ENCODE results near the gene TBX6. TPM values are rescaled to one million over a fixed set of nuclear protein-coding genes. Genes with fewer than 3 reads are reported as not detected.
"Not testable (repeated sequence)": the region's sequence is repeated elsewhere in the genome, so short reads cannot be mapped to it uniquely, and the experiment has no call there.

The TBX6 gene
- polyA plus RNA-seq, 3 donors from 2014 or later: not detected

GRCh38 chr16:30046178-30046577, 45.5 kb downstream of the TBX6 start:
- Mint-ChIP-seq H3K36me3 (no peaks in the 10 kb centered on the region), H3K9me3 (no peaks in the 10 kb centered on the region), H3K4me1 (peaks cover 0 to 4% of the 10 kb centered on the region in 2 donors), H3K27me3 (ENCODE audit: low read depth in 3 of 3) (peaks cover 4 to 17% (median 5%) of the 10 kb centered on the region in 3 donors), H3K4me3 (no peak overlapping the region), H3K27ac (no peak overlapping the region)
- no peak for DNase-seq

GRCh38 chr16:30041841-30042240, 49.9 kb downstream of the TBX6 start:
- Mint-ChIP-seq H3K27me3 (ENCODE audit: low read depth in 3 of 3) (peaks cover 5 to 8% (median 7%) of the 10 kb centered on the region in 3 donors), H3K36me3 (no peaks in the 10 kb centered on the region), H3K4me3 (no peak overlapping the region), H3K9me3 (no peaks in the 10 kb centered on the region), H3K4me1 (peaks cover 0 to 2% of the 10 kb centered on the region in 2 donors), H3K27ac (no peak overlapping the region)
- DNase-seq: peak in 2 of 3 donors; percentile 22 to 24

GRCh38 chr16:30040690-30041089, 51.0 kb downstream of the TBX6 start:
- H3K36me3 Mint-ChIP-seq: not testable (repeated sequence)

GRCh38 chr16:30040221-30040620, 51.5 kb downstream of the TBX6 start:
- Mint-ChIP-seq H3K4me1 (peaks cover 0 to 2% of the 10 kb centered on the region in 2 donors), H3K27ac (no peak overlapping the region), H3K4me3 (no peak overlapping the region)

More at GRCh38 chr16:30040690-30041089, 51.0 kb downstream of the TBX6 start:
- not testable (repeated sequence) for DNase-seq; H3K27ac Mint-ChIP-seq; H3K9me3 Mint-ChIP-seq; H3K27me3 Mint-ChIP-seq (ENCODE audit: low read depth in 3 of 3); H3K4me1 Mint-ChIP-seq; H3K4me3 Mint-ChIP-seq

More at GRCh38 chr16:30040221-30040620, 51.5 kb downstream of the TBX6 start:
- Mint-ChIP-seq H3K27me3 (ENCODE audit: low read depth in 3 of 3) (peaks cover 3% of the 10 kb centered on the region in 3 donors), H3K9me3 (no peaks in the 10 kb centered on the region), H3K36me3 (no peaks in the 10 kb centered on the region)
- DNase-seq: no peak

Other genes with a start within 250 kb of the TBX6 start
- 100 to 1,000 TPM in 2 of 3 donors, 10 to 100 TPM in 1; 77.6 to 115 (median 110) TPM for gene CDIPT, start 228.7 kb downstream of the TBX6 start, polyA plus RNA-seq
- not detected for gene SEZ6L2, start 192.4 kb downstream of the TBX6 start, polyA plus RNA-seq
- not detected for gene ASPHD1, start 191.4 kb downstream of the TBX6 start, polyA plus RNA-seq
- gene KCTD13, start 165.7 kb downstream of the TBX6 start, polyA plus RNA-seq: 10 to 100 TPM in 1 of 3 donors, 1 to 10 TPM in 2; 3.5 to 13.8 (median 9.2) TPM
- 100 to 1,000 TPM; 157 to 243 (median 216) TPM for gene TMEM219, start 129.8 kb downstream of the TBX6 start, polyA plus RNA-seq
- 10 to 100 TPM in 1 of 3 donors, 1 to 10 TPM in 2; 2.1 to 10.7 (median 3.0) TPM for gene TAOK2, start 118.1 kb downstream of the TBX6 start, polyA plus RNA-seq
- gene HIRIP3, start 96.3 kb downstream of the TBX6 start, polyA plus RNA-seq: 10 to 100 TPM; 14.1 to 23.5 (median 18.9) TPM
- 1 to 10 TPM; 7.4 to 7.9 (median 7.7) TPM for gene INO80E, start 95.7 kb downstream of the TBX6 start, polyA plus RNA-seq
- gene DOC2A, start 80.9 kb downstream of the TBX6 start, polyA plus RNA-seq: not detected
- gene C16orf92, start 68.7 kb downstream of the TBX6 start, polyA plus RNA-seq: not detected
- not detected for gene TLCD3B, start 60.7 kb downstream of the TBX6 start, polyA plus RNA-seq
- 1,000 to 10,000 TPM in 2 of 3 donors, 100 to 1,000 TPM in 1; 741 to 1,156 (median 1,018) TPM for gene ALDOA, start 26.2 kb downstream of the TBX6 start, polyA plus RNA-seq
- gene PPP4C, start 15.9 kb downstream of the TBX6 start, polyA plus RNA-seq: 100 to 1,000 TPM; 244 to 365 (median 317) TPM
- 100 to 1,000 TPM; 248 to 354 (median 284) TPM for gene YPEL3, start 4.3 kb upstream of the TBX6 start, polyA plus RNA-seq
- gene GDPD3, start 21.6 kb upstream of the TBX6 start, polyA plus RNA-seq: not detected
- 1 to 10 TPM; 4.3 to 6.4 (median 5.8) TPM for gene MAPK3, start 31.3 kb upstream of the TBX6 start, polyA plus RNA-seq
- gene CORO1A, start 91.7 kb upstream of the TBX6 start, polyA plus RNA-seq: 1,000 to 10,000 TPM; 1,282 to 1,713 (median 1,680) TPM
- gene BOLA2B, start 101.7 kb upstream of the TBX6 start, polyA plus RNA-seq: 100 to 1,000 TPM; 141 to 239 (median 203) TPM
- gene SLX1A, start 102.0 kb upstream of the TBX6 start, polyA plus RNA-seq: 100 to 1,000 TPM in 1 of 3 donors, 10 to 100 TPM in 2; 91.2 to 113 (median 99.6) TPM
- 1 to 10 TPM; 1.4 to 3.1 (median 2.7) TPM for gene SULT1A3, start 107.3 kb upstream of the TBX6 start, polyA plus RNA-seq
- gene NPIPB13, start 156.6 kb upstream of the TBX6 start, polyA plus RNA-seq: under 1 TPM in 1 of 3 donors, not detected in 2; 0.43 TPM

All from immature natural killer cell (primary cell).